Smooth muscle cell (in vitro differentiated cells): ENCODE data around the gene APC2. TPM values are rescaled to one million over a fixed set of nuclear protein-coding genes. Genes with fewer than 3 reads are reported as not detected.

Experiments
- DNase-seq: peaks from one replicate; lab custom pipeline; 2025; ENCODE audit not compliant: unreplicated experiment; lab: John Stamatoyannopoulos, UW
- H2AFZ ChIP-seq: fragments of 200-600 bp; sonication (generic); 2 replicates; pipeline ENCODE4 v1.6.0; 2016; ENCODE audit warnings: antibody characterized with exemption, low read depth, mild to moderate bottlenecking
- H3F3A ChIP-seq: fragments of 200-600 bp; sonication (generic); 2 replicates; pipeline ENCODE4 v1.6.0; 2017; ENCODE audit warnings: antibody characterized with exemption, low read depth
- H3K27ac ChIP-seq: fragments of 200-600 bp; sonication (generic); 2 replicates; pipeline ENCODE4 v1.5.1; 2016; ENCODE audit warnings: low read depth, mild to moderate bottlenecking
- H3K27me3 ChIP-seq: fragments of 200-600 bp; sonication (generic); 2 replicates; pipeline ENCODE4 v1.6.1; 2016; ENCODE audit warnings: low read depth, mild to moderate bottlenecking
- H3K36me3 ChIP-seq: fragments of 200-600 bp; sonication (generic); 2 replicates; pipeline ENCODE4 v1.5.1; 2016; ENCODE audit warnings: low read depth
- H3K4me1 ChIP-seq: fragments of 200-600 bp; sonication (generic); 2 replicates; pipeline ENCODE4 v1.5.1; 2016; ENCODE audit warnings: low read depth
- H3K4me2 ChIP-seq: fragments of 200-600 bp; sonication (generic); 2 replicates; pipeline ENCODE4 v1.6.0; 2016; ENCODE audit warnings: mild to moderate bottlenecking
- H3K4me3 ChIP-seq: fragments of 200-600 bp; sonication (generic); 2 replicates; pipeline ENCODE4 v1.5.1; 2016; ENCODE audit warnings: mild to moderate bottlenecking
- H3K79me2 ChIP-seq: fragments of 200-600 bp; sonication (generic); 2 replicates; pipeline ENCODE4 v1.6.0; 2016; ENCODE audit warnings: low read depth, mild to moderate bottlenecking
- H3K9ac ChIP-seq: fragments of 200-600 bp; sonication (generic); 2 replicates; pipeline ENCODE4 v1.6.0; 2016; ENCODE audit warnings: low read depth
- H3K9me3 ChIP-seq: fragments of 200-600 bp; sonication (generic); replicated peaks from 2 replicates; pipeline ENCODE4 v1.5.1; 2016; ENCODE audit warnings: low read depth
- H4K20me1 ChIP-seq: fragments of 200-600 bp; sonication (generic); 2 replicates; pipeline ENCODE4 v1.6.0; 2016; ENCODE audit warnings: low read depth
- WGBS: methylation state at CpG from one replicate; pipeline ENCODE4 v1.1.7; 2016; ENCODE audit warnings: low lambda C conversion rate; 5-methylcytosine and 5-hydroxymethylcytosine counted together
- polyA plus RNA-seq: library from polyadenylated mRNA; unstranded; fragments of >200 nt; fragmentation: Nextera tagmentation; extraction: Ambion mirVana; gene quantifications from 2 replicates; pipeline ENCODE4 v1.2.1, GENCODE V29; 2016
- total RNA-seq: library from RNA; depleted of rRNA; stranded (reverse); fragments of >200 nt; gene quantifications from 2 replicates; pipeline ENCODE4 v1.2.3, GENCODE V29; 2014
- TF ChIP-seq, protein P1 (sequence below): fragments of 200-600 bp; sonication (generic); IDR thresholded peaks from 2 replicates; pipeline ENCODE4 v1.5.1; 2017; ENCODE audit warnings: borderline replicate concordance, mild to moderate bottlenecking, antibody characterized with exemption; ENCODE audit not compliant: insufficient read depth, poor library complexity, severe bottlenecking

The APC2 gene
- total and polyA plus RNA-seq, 2 experiments from 2014 or later, result 0.18 to 0.30 TPM

DNA sequence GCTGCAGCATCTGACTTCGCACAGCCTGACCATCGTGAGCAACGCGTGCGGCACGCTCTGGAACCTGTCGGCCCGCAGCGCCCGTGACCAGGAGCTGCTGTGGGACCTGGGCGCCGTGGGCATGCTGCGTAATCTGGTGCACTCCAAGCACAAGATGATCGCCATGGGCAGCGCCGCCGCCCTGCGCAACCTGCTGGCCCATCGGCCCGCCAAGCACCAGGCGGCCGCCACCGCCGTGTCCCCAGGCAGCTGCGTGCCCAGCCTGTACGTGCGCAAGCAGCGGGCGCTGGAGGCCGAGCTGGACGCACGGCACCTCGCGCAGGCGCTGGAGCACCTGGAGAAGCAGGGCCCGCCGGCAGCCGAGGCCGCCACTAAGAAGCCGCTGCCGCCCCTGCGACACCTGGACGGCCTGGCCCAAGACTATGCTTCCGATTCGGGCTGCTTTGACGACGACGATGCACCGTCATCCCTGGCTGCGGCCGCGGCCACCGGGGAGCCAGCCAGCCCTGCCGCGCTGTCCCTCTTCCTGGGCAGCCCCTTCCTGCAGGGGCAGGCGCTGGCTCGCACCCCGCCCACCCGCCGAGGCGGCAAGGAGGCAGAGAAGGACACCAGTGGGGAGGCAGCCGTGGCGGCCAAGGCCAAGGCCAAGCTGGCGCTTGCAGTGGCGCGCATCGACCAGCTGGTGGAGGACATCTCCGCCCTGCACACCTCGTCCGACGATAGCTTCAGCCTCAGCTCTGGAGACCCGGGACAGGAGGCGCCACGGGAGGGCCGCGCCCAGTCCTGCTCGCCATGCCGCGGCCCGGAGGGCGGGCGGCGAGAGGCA, 15.5 kb downstream of the APC2 start:
- Histone ChIP-seq H3K27ac (no peak overlapping the region), H3K9ac (no peak overlapping the region), H4K20me1 (peaks cover 83% of the 10 kb centered on the region), H3K27me3 (peaks cover 54% of the 10 kb centered on the region), H3K4me1 (peaks cover 27% of the 10 kb centered on the region), H2AFZ (no peak overlapping the region), H3K9me3 (no peaks in the 10 kb centered on the region), H3K4me3 (peak overlapping the region; percentile 21), H3K36me3 (no peaks in the 10 kb centered on the region), H3K4me2 (peak overlapping the region; percentile 40), H3K79me2 (no peaks in the 10 kb centered on the region), H3F3A (no peaks in the 10 kb centered on the region)
- TF ChIP-seq, protein P1, sequence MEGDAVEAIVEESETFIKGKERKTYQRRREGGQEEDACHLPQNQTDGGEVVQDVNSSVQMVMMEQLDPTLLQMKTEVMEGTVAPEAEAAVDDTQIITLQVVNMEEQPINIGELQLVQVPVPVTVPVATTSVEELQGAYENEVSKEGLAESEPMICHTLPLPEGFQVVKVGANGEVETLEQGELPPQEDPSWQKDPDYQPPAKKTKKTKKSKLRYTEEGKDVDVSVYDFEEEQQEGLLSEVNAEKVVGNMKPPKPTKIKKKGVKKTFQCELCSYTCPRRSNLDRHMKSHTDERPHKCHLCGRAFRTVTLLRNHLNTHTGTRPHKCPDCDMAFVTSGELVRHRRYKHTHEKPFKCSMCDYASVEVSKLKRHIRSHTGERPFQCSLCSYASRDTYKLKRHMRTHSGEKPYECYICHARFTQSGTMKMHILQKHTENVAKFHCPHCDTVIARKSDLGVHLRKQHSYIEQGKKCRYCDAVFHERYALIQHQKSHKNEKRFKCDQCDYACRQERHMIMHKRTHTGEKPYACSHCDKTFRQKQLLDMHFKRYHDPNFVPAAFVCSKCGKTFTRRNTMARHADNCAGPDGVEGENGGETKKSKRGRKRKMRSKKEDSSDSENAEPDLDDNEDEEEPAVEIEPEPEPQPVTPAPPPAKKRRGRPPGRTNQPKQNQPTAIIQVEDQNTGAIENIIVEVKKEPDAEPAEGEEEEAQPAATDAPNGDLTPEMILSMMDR, result peak; percentile 48
- WGBS, result 27% methylated on average over 82 of the region's 83 CpGs
- no peak for DNase-seq

- Histone ChIP-seq H3K4me2 (peak overlapping the region; percentile 40), H3K79me2 (no peaks in the 10 kb centered on the region), H4K20me1 (peaks cover 83% of the 10 kb centered on the region), H3K4me1 (peaks cover 27% of the 10 kb centered on the region), H3K9me3 (no peaks in the 10 kb centered on the region), H3K4me3 (no peak overlapping the region), H3K36me3 (no peaks in the 10 kb centered on the region), H3K27ac (no peak overlapping the region), H3K9ac (no peak overlapping the region), H3K27me3 (peaks cover 60% of the 10 kb centered on the region), H2AFZ (no peak overlapping the region), H3F3A (no peaks in the 10 kb centered on the region)
- no peak for DNase-seq
- TF ChIP-seq, protein P1, result no peak
- WGBS, result 42% methylated on average over 27 of the region's 41 CpGs
These were observed 16.1 kb downstream of the APC2 start for GRCh38 chr19:1466018-1466460.

GRCh38 chr19:1466461-1467214, 16.7 kb downstream of the APC2 start:
- H3K4me1 ChIP-seq, result peaks cover 31% of the 10 kb centered on the region
- 23% methylated on average over 56 of the region's 70 CpGs for WGBS

More at GRCh38 chr19:1466461-1467214, 16.7 kb downstream of the APC2 start:
- no peaks in the 10 kb centered on the region for H3K36me3 ChIP-seq
- H3K4me2 ChIP-seq, result no peak overlapping the region
- TF ChIP-seq, protein P1, result no peak
- H3K27me3 ChIP-seq, result peaks cover 66% of the 10 kb centered on the region
- no peaks in the 10 kb centered on the region for H3K79me2 ChIP-seq
- H4K20me1 ChIP-seq, result peaks cover 85% of the 10 kb centered on the region
- H3K27ac ChIP-seq, result no peak overlapping the region
- no peaks in the 10 kb centered on the region for H3F3A ChIP-seq
- no peak for DNase-seq
- H3K9ac ChIP-seq, result no peak overlapping the region
- no peaks in the 10 kb centered on the region for H3K9me3 ChIP-seq
- no peak overlapping the region for H3K4me3 ChIP-seq
- no peak overlapping the region for H2AFZ ChIP-seq
